HG03520 (cell line): ENCODE results near the gene MYO7A.
"Not testable (repeated sequence)": the region's sequence is repeated elsewhere in the genome, so short reads cannot be mapped to it uniquely, and the experiment has no call there.

Source experiments
- ATAC-seq: cut with Tn5 transposase; IDR thresholded peaks from one replicate; pipeline ENCODE4 v1.9.1; 2021; ENCODE audit warnings: mild to moderate bottlenecking, moderate library complexity; ENCODE audit not compliant: unreplicated experiment

MYO7A gene

GRCh38 chr11:77092382-77092781 lies 35.7 kb upstream of the MYO7A start:
- ATAC-seq: no peak

GRCh38 chr11:77093056-77093891 lies 34.8 kb upstream of the MYO7A start:
- no peak for ATAC-seq

- no peak for ATAC-seq
Measured at GRCh38 chr11:77093987-77094840, 33.8 kb upstream of the MYO7A start.

GRCh38 chr11:77094841-77095365 lies 33.1 kb upstream of the MYO7A start:
- no peak for ATAC-seq

GRCh38 chr11:77095551-77096490 lies 32.2 kb upstream of the MYO7A start:
- no peak for ATAC-seq

GRCh38 chr11:77096591-77097019 lies 31.4 kb upstream of the MYO7A start:
- no peak for ATAC-seq

- ATAC-seq: not testable (repeated sequence)
Measured at GRCh38 chr11:77097180-77097579, 30.9 kb upstream of the MYO7A start.

GRCh38 chr11:77100166-77101042 lies 27.6 kb upstream of the MYO7A start:
- ATAC-seq: no peak

- ATAC-seq: no peak
Measured at GRCh38 chr11:77101043-77101537, 27.0 kb upstream of the MYO7A start.

- ATAC-seq: no peak
Measured at GRCh38 chr11:77102246-77103210, 25.5 kb upstream of the MYO7A start, which contains the start of gene OMP. OMP (plus strand) TSS chr11:77102840; CDS start chr11:77102840, 0 bp downstream.

- no peak for ATAC-seq
Measured at GRCh38 chr11:77103319-77103718, 24.7 kb upstream of the MYO7A start.

GRCh38 chr11:77104727-77105126 lies 23.3 kb upstream of the MYO7A start:
- ATAC-seq: no peak

- no peak for ATAC-seq
Measured at GRCh38 chr11:77106321-77106720, 21.7 kb upstream of the MYO7A start.

- ATAC-seq: no peak
Measured at GRCh38 chr11:77106759-77107158, 21.3 kb upstream of the MYO7A start.

GRCh38 chr11:77107950-77108349 lies 20.1 kb upstream of the MYO7A start:
- ATAC-seq: no peak

- no peak for ATAC-seq
Measured at GRCh38 chr11:77108436-77108835, 19.6 kb upstream of the MYO7A start.

GRCh38 chr11:77109236-77110019 lies 18.6 kb upstream of the MYO7A start:
- no peak for ATAC-seq
